Activated naive CD8-positive, alpha-beta T cell treated with anti-CD3 and anti-CD28 coated beads for 36 hours (primary cell): ENCODE results near the gene CAPN14. TPM values are rescaled to one million over a fixed set of nuclear protein-coding genes. Genes with fewer than 3 reads are reported as not detected.

Experiments
- DNase-seq: peaks from one replicate; pipeline ENCODE4 v3.0.0; 2021
- H3K27ac Mint-ChIP-seq: one replicate; pipeline ENCODE4 v1.8.0; 2022; ENCODE audit warnings: mild to moderate bottlenecking, moderate library complexity, mixed read lengths
- H3K27me3 Mint-ChIP-seq: one replicate; pipeline ENCODE4 v1.8.0; 2022; ENCODE audit warnings: mild to moderate bottlenecking, mixed read lengths
- H3K36me3 Mint-ChIP-seq: one replicate; pipeline ENCODE4 v1.8.0; 2021; ENCODE audit warnings: mild to moderate bottlenecking, mixed read lengths
- H3K4me1 Mint-ChIP-seq: one replicate; pipeline ENCODE4 v1.8.0; 2021; ENCODE audit warnings: mixed read lengths
- H3K4me3 Mint-ChIP-seq: one replicate; pipeline ENCODE4 v1.8.0; 2022; ENCODE audit warnings: mild to moderate bottlenecking, moderate library complexity, mixed read lengths
- H3K9me3 Mint-ChIP-seq: one replicate; pipeline ENCODE4 v1.8.0; 2022; ENCODE audit warnings: mixed read lengths
- total RNA-seq, 2 experiments: library from RNA; stranded (reverse); gene quantifications; one replicate each; pipeline ENCODE4 v1.2.3, GENCODE V29; 2021

Gene CAPN14
- under 1 TPM; 0.42 to 0.49 TPM for total RNA-seq

GRCh38 chr2:31217465-31218200 lies at the start of gene CAPN14:
Gene CAPN14, minus strand, starts transcription at chr2:31217515. Its CDS starts 12,068 bp downstream, at chr2:31205447.
- Mint-ChIP-seq H3K27me3 (no peaks in the 10 kb centered on the region), H3K4me3 (no peak within 1 kb of the TSS), H3K4me1 (peaks cover 19% of the 10 kb centered on the region)

GRCh38 chr2:31266804-31267203 lies 49.5 kb upstream of the CAPN14 start:
- Mint-ChIP-seq H3K4me1 (no peaks in the 10 kb centered on the region), H3K36me3 (no peaks in the 10 kb centered on the region), H3K27me3 (no peaks in the 10 kb centered on the region), H3K4me3 (no peak overlapping the region), H3K9me3 (no peaks in the 10 kb centered on the region), H3K27ac (no peak overlapping the region)
- no peak for DNase-seq

More at GRCh38 chr2:31217465-31218200, at the start of gene CAPN14:
- no peaks in the 10 kb centered on the region for H3K9me3 Mint-ChIP-seq
- no peaks in the 10 kb centered on the region for H3K36me3 Mint-ChIP-seq
- H3K27ac Mint-ChIP-seq = no peak within 1 kb of the TSS
- no peak for DNase-seq

- no peak overlapping the region for H3K4me3 Mint-ChIP-seq
- DNase-seq = no peak
- no peak overlapping the region for H3K27ac Mint-ChIP-seq
- H3K4me1 Mint-ChIP-seq = no peaks in the 10 kb centered on the region
- H3K9me3 Mint-ChIP-seq = no peaks in the 10 kb centered on the region
- no peaks in the 10 kb centered on the region for H3K36me3 Mint-ChIP-seq
- no peaks in the 10 kb centered on the region for H3K27me3 Mint-ChIP-seq
Observed at GRCh38 chr2:31265234-31265633, 47.9 kb upstream of the CAPN14 start.

GRCh38 chr2:31263636-31264190 lies 46.4 kb upstream of the CAPN14 start:
- Mint-ChIP-seq H3K4me1 (no peaks in the 10 kb centered on the region), H3K9me3 (no peaks in the 10 kb centered on the region), H3K36me3 (no peaks in the 10 kb centered on the region), H3K4me3 (no peak overlapping the region), H3K27me3 (no peaks in the 10 kb centered on the region), H3K27ac (no peak overlapping the region)
- no peak for DNase-seq

GRCh38 chr2:31260870-31261269 lies 43.6 kb upstream of the CAPN14 start:
- H3K27me3 Mint-ChIP-seq = no peaks in the 10 kb centered on the region
- H3K27ac Mint-ChIP-seq = no peak overlapping the region
- DNase-seq = no peak
- no peak overlapping the region for H3K4me3 Mint-ChIP-seq
- no peaks in the 10 kb centered on the region for H3K4me1 Mint-ChIP-seq
- H3K36me3 Mint-ChIP-seq = no peaks in the 10 kb centered on the region
- H3K9me3 Mint-ChIP-seq = no peaks in the 10 kb centered on the region

- Mint-ChIP-seq H3K36me3 (no peaks in the 10 kb centered on the region), H3K27me3 (no peaks in the 10 kb centered on the region), H3K4me3 (no peak overlapping the region), H3K27ac (no peak overlapping the region), H3K4me1 (no peaks in the 10 kb centered on the region), H3K9me3 (no peaks in the 10 kb centered on the region)
- DNase-seq = no peak
Observed at GRCh38 chr2:31259075-31259474, 41.8 kb upstream of the CAPN14 start.

- Mint-ChIP-seq H3K27ac (no peak overlapping the region), H3K9me3 (no peaks in the 10 kb centered on the region), H3K36me3 (no peaks in the 10 kb centered on the region), H3K27me3 (no peaks in the 10 kb centered on the region), H3K4me3 (no peak overlapping the region), H3K4me1 (no peaks in the 10 kb centered on the region)
- no peak for DNase-seq
Observed at GRCh38 chr2:31258351-31258750, 41.0 kb upstream of the CAPN14 start.

- no peak for DNase-seq
- H3K27me3 Mint-ChIP-seq = no peaks in the 10 kb centered on the region
- H3K36me3 Mint-ChIP-seq = no peaks in the 10 kb centered on the region
- no peak overlapping the region for H3K27ac Mint-ChIP-seq
- H3K9me3 Mint-ChIP-seq = no peaks in the 10 kb centered on the region
- no peak overlapping the region for H3K4me3 Mint-ChIP-seq
- no peaks in the 10 kb centered on the region for H3K4me1 Mint-ChIP-seq
Observed at GRCh38 chr2:31256611-31257382, 39.5 kb upstream of the CAPN14 start.

- H3K4me3 Mint-ChIP-seq = no peak overlapping the region
- H3K9me3 Mint-ChIP-seq = no peaks in the 10 kb centered on the region
- no peak for DNase-seq
- no peaks in the 10 kb centered on the region for H3K27me3 Mint-ChIP-seq
- H3K4me1 Mint-ChIP-seq = no peaks in the 10 kb centered on the region
- H3K27ac Mint-ChIP-seq = no peak overlapping the region
- no peaks in the 10 kb centered on the region for H3K36me3 Mint-ChIP-seq
Observed at GRCh38 chr2:31255911-31256571, 38.7 kb upstream of the CAPN14 start.

GRCh38 chr2:31254237-31255203 lies 37.2 kb upstream of the CAPN14 start:
- H3K36me3 Mint-ChIP-seq = no peaks in the 10 kb centered on the region
- H3K27ac Mint-ChIP-seq = no peak overlapping the region
- H3K27me3 Mint-ChIP-seq = no peaks in the 10 kb centered on the region
- no peaks in the 10 kb centered on the region for H3K4me1 Mint-ChIP-seq
- no peak for DNase-seq
- no peaks in the 10 kb centered on the region for H3K9me3 Mint-ChIP-seq
- no peak overlapping the region for H3K4me3 Mint-ChIP-seq

- Mint-ChIP-seq H3K9me3 (no peaks in the 10 kb centered on the region), H3K4me1 (no peaks in the 10 kb centered on the region), H3K4me3 (no peak overlapping the region), H3K36me3 (no peaks in the 10 kb centered on the region), H3K27me3 (no peaks in the 10 kb centered on the region), H3K27ac (no peak overlapping the region)
- DNase-seq = no peak
Observed at GRCh38 chr2:31253356-31254131, 36.2 kb upstream of the CAPN14 start.

GRCh38 chr2:31251851-31252250 lies 34.5 kb upstream of the CAPN14 start:
- H3K4me1 Mint-ChIP-seq = no peaks in the 10 kb centered on the region
- no peak overlapping the region for H3K4me3 Mint-ChIP-seq
- H3K9me3 Mint-ChIP-seq = no peaks in the 10 kb centered on the region
- no peaks in the 10 kb centered on the region for H3K36me3 Mint-ChIP-seq
- DNase-seq = no peak
- no peak overlapping the region for H3K27ac Mint-ChIP-seq
- H3K27me3 Mint-ChIP-seq = no peaks in the 10 kb centered on the region

- Mint-ChIP-seq H3K4me1 (no peaks in the 10 kb centered on the region), H3K36me3 (no peaks in the 10 kb centered on the region), H3K9me3 (no peaks in the 10 kb centered on the region), H3K27ac (no peak overlapping the region), H3K4me3 (no peak overlapping the region), H3K27me3 (no peaks in the 10 kb centered on the region)
- no peak for DNase-seq
Observed at GRCh38 chr2:31251018-31251417, 33.7 kb upstream of the CAPN14 start.
